Activated T-helper 2 cell treated with anti-CD3 and anti-CD28 coated beads, Interferon-gamma antibody, Interleukin-2, Interleukin-4, amounts not matched to agents 10 μg/mL and 5 μg/mL and 100 μg/mL, durations not matched to agents 14 hours and 24 hours and 36 hours (primary cell): ENCODE data around the gene ZNF32. TPM values are rescaled to one million over a fixed set of nuclear protein-coding genes. Genes with fewer than 3 reads are reported as not detected.
A peak's percentile ranks its signal among the peaks of the same experiment; 100 is the strongest.

Source experiments
- DNase-seq: peaks from one replicate; pipeline ENCODE4 v3.0.0; 2021; ENCODE audit warnings: low spot score
- H3K27ac Mint-ChIP-seq: one replicate; pipeline ENCODE4 v1.8.0; 2021; ENCODE audit warnings: mixed read lengths
- H3K27me3 Mint-ChIP-seq: one replicate; pipeline ENCODE4 v1.8.0; 2021; ENCODE audit warnings: low read depth, mixed read lengths
- H3K36me3 Mint-ChIP-seq: one replicate; pipeline ENCODE4 v1.8.0; 2021; ENCODE audit warnings: low read depth, mixed read lengths
- H3K4me1 Mint-ChIP-seq: one replicate; pipeline ENCODE4 v1.8.0; 2021; ENCODE audit warnings: low read depth, mixed read lengths
- H3K4me3 Mint-ChIP-seq: one replicate; pipeline ENCODE4 v1.8.0; 2021; ENCODE audit warnings: low read depth, mild to moderate bottlenecking, moderate library complexity, mixed read lengths
- H3K9me3 Mint-ChIP-seq: one replicate; pipeline ENCODE4 v1.8.0; 2021; ENCODE audit warnings: mixed read lengths
- intact Hi-C: fragments of 100-400 bp; cut with micrococcal nuclease; formaldehyde crosslinking; loops from one replicate; pipeline ENCODE4 v1.15.1; 2023
- total RNA-seq: library from RNA; stranded (reverse); gene quantifications from 2 replicates; pipeline ENCODE4 v1.2.3, GENCODE V29; 2022

The ZNF32 gene
- total RNA-seq: 12.1 and 12.9 TPM in 2 replicates

- intact Hi-C loops: loop anchor here (1.0 to 2.0 kb wide), 3 partner anchors 42 to 74 kb away; partner anchors contain the start of genes ZNF239 and ZNF485
- H3K27me3 Mint-ChIP-seq: peaks cover 6% of the 10 kb centered on the region
- peak within 1 kb of the TSS; percentile 72 for H3K27ac Mint-ChIP-seq
- peaks cover 10% of the 10 kb centered on the region for H3K4me1 Mint-ChIP-seq
- H3K9me3 Mint-ChIP-seq: peaks cover 39% of the 10 kb centered on the region
- peaks cover 41% of the 10 kb centered on the region for H3K36me3 Mint-ChIP-seq
- H3K4me3 Mint-ChIP-seq: peak within 1 kb of the TSS; percentile 82
- DNase-seq: peak; percentile 74
These were observed at the start of gene ZNF32 for GRCh38 chr10:43648398-43649184. ZNF32 (minus strand) TSS chr10:43648881; CDS start chr10:43646133, 2,748 bp downstream.

GRCh38 chr10:43698156-43698555 is 49.5 kb upstream of the ZNF32 start:
- Mint-ChIP-seq H3K36me3 (no peaks in the 10 kb centered on the region), H3K27ac (no peak overlapping the region), H3K9me3 (no peaks in the 10 kb centered on the region), H3K4me1 (no peaks in the 10 kb centered on the region), H3K27me3 (peaks cover 3% of the 10 kb centered on the region), H3K4me3 (no peak overlapping the region)
- intact Hi-C loops: no loop called here
- no peak for DNase-seq

- H3K36me3 Mint-ChIP-seq: no peaks in the 10 kb centered on the region
- no peak for DNase-seq
- intact Hi-C loops: no loop called here
- no peaks in the 10 kb centered on the region for H3K4me1 Mint-ChIP-seq
- H3K27ac Mint-ChIP-seq: no peak overlapping the region
- H3K9me3 Mint-ChIP-seq: no peaks in the 10 kb centered on the region
- H3K27me3 Mint-ChIP-seq: peaks cover 14% of the 10 kb centered on the region
- no peak overlapping the region for H3K4me3 Mint-ChIP-seq
These were observed 48.3 kb upstream of the ZNF32 start for GRCh38 chr10:43696909-43697483.

GRCh38 chr10:43695730-43696129 is 47.0 kb upstream of the ZNF32 start:
- Mint-ChIP-seq H3K4me3 (no peak overlapping the region), H3K27ac (no peak overlapping the region), H3K27me3 (peaks cover 23% of the 10 kb centered on the region), H3K36me3 (no peaks in the 10 kb centered on the region), H3K4me1 (no peaks in the 10 kb centered on the region), H3K9me3 (no peaks in the 10 kb centered on the region)
- no peak for DNase-seq
- intact Hi-C loops: no loop called here

GRCh38 chr10:43695321-43695720 is 46.6 kb upstream of the ZNF32 start:
- intact Hi-C loops: no loop called here
- Mint-ChIP-seq H3K27ac (no peak overlapping the region), H3K36me3 (no peaks in the 10 kb centered on the region), H3K9me3 (no peaks in the 10 kb centered on the region), H3K4me1 (no peaks in the 10 kb centered on the region), H3K4me3 (no peak overlapping the region), H3K27me3 (peaks cover 23% of the 10 kb centered on the region)
- no peak for DNase-seq

GRCh38 chr10:43694526-43694925 is 45.8 kb upstream of the ZNF32 start:
- Mint-ChIP-seq H3K27ac (no peak overlapping the region), H3K9me3 (no peaks in the 10 kb centered on the region), H3K4me1 (peaks cover 6% of the 10 kb centered on the region), H3K27me3 (peaks cover 25% of the 10 kb centered on the region), H3K4me3 (no peak overlapping the region), H3K36me3 (no peaks in the 10 kb centered on the region)
- intact Hi-C loops: loop anchor here (5.0 kb wide), 2 partner anchors 618 to 693 kb away; partner anchors contain the start of gene CXCL12
- DNase-seq: no peak

- no peak overlapping the region for H3K27ac Mint-ChIP-seq
- intact Hi-C loops: loop anchor here (5.0 kb wide), 2 partner anchors 619 to 694 kb away; partner anchors contain the start of gene CXCL12
- H3K4me3 Mint-ChIP-seq: no peak overlapping the region
- no peaks in the 10 kb centered on the region for H3K36me3 Mint-ChIP-seq
- no peaks in the 10 kb centered on the region for H3K9me3 Mint-ChIP-seq
- peaks cover 7% of the 10 kb centered on the region for H3K4me1 Mint-ChIP-seq
- DNase-seq: no peak
- H3K27me3 Mint-ChIP-seq: peaks cover 28% of the 10 kb centered on the region
These were observed 44.9 kb upstream of the ZNF32 start for GRCh38 chr10:43693602-43694001.

- DNase-seq: no peak
- Mint-ChIP-seq H3K27me3 (peaks cover 35% of the 10 kb centered on the region), H3K4me1 (peaks cover 7% of the 10 kb centered on the region), H3K36me3 (no peaks in the 10 kb centered on the region), H3K9me3 (no peaks in the 10 kb centered on the region), H3K27ac (no peak overlapping the region), H3K4me3 (no peak overlapping the region)
- intact Hi-C loops: loop anchor here (5.0 kb wide), 2 partner anchors 620 to 695 kb away; partner anchors contain the start of gene CXCL12
These were observed 43.6 kb upstream of the ZNF32 start for GRCh38 chr10:43692051-43692825.

- Mint-ChIP-seq H3K9me3 (no peaks in the 10 kb centered on the region), H3K27ac (no peak overlapping the region), H3K4me3 (no peak overlapping the region), H3K4me1 (peaks cover 7% of the 10 kb centered on the region), H3K36me3 (no peaks in the 10 kb centered on the region), H3K27me3 (peaks cover 38% of the 10 kb centered on the region)
- DNase-seq: no peak
- intact Hi-C loops: loop anchor here (5.0 kb wide), 2 partner anchors 621 to 696 kb away; partner anchors contain the start of gene CXCL12
These were observed 42.8 kb upstream of the ZNF32 start for GRCh38 chr10:43691485-43691884.

GRCh38 chr10:43689955-43690771 is 41.5 kb upstream of the ZNF32 start:
- Mint-ChIP-seq H3K4me1 (peaks cover 7% of the 10 kb centered on the region), H3K27me3 (peaks cover 39% of the 10 kb centered on the region), H3K36me3 (no peaks in the 10 kb centered on the region), H3K9me3 (no peaks in the 10 kb centered on the region), H3K27ac (peak overlapping the region; percentile 51), H3K4me3 (peak overlapping the region; percentile 83)
- intact Hi-C loops: loop anchor here (1.0 to 10.0 kb wide), 4 partner anchors 95 to 697 kb away; partner anchors contain the start of gene CXCL12
- DNase-seq: peak; percentile 81

GRCh38 chr10:43689618-43689954 is 40.9 kb upstream of the ZNF32 start:
- Mint-ChIP-seq H3K27me3 (peaks cover 39% of the 10 kb centered on the region), H3K27ac (peak overlapping the region; percentile 51), H3K36me3 (no peaks in the 10 kb centered on the region), H3K4me1 (peaks cover 7% of the 10 kb centered on the region), H3K4me3 (peak overlapping the region; percentile 83), H3K9me3 (no peaks in the 10 kb centered on the region)
- DNase-seq: peak; percentile 36
- intact Hi-C loops: loop anchor here (10.0 kb wide), 1 partner anchor 195 kb away; no protein-coding TSS in a partner anchor

GRCh38 chr10:43689007-43689491 is 40.4 kb upstream of the ZNF32 start:
- H3K27ac Mint-ChIP-seq: no peak overlapping the region
- H3K36me3 Mint-ChIP-seq: no peaks in the 10 kb centered on the region
- H3K27me3 Mint-ChIP-seq: peaks cover 39% of the 10 kb centered on the region
- H3K4me3 Mint-ChIP-seq: peak overlapping the region; percentile 83
- DNase-seq: no peak
- intact Hi-C loops: loop anchor here (10.0 kb wide), 1 partner anchor 196 kb away; no protein-coding TSS in a partner anchor
- peaks cover 7% of the 10 kb centered on the region for H3K4me1 Mint-ChIP-seq
- no peaks in the 10 kb centered on the region for H3K9me3 Mint-ChIP-seq
